WTC11 (cell line): ENCODE results near the gene GUCY1A2.

Experiments
- ATF6 ChIP-seq: sonication (generic); formaldehyde crosslinking; IDR thresholded peaks from 2 replicates; pipeline ENCODE4 v1.8.1; 2023; ENCODE audit warnings: mild to moderate bottlenecking, missing genetic modification reagents
- CTCF ChIP-seq: fragments of 200-600 bp; IDR thresholded peaks from 2 replicates; pipeline ENCODE4 v1.8.0; 2022; ENCODE audit warnings: antibody characterized with exemption
- FOXJ3 ChIP-seq: sonication (generic); formaldehyde crosslinking; IDR thresholded peaks from 2 replicates; pipeline ENCODE4 v1.9.0; 2021; ENCODE audit warnings: missing genetic modification reagents, mild to moderate bottlenecking, borderline replicate concordance
- MAX ChIP-seq: sonication (generic); formaldehyde crosslinking; IDR thresholded peaks from 2 replicates; pipeline ENCODE4 v1.8.0; 2022; ENCODE audit warnings: mild to moderate bottlenecking, missing genetic modification reagents
- NR3C1 ChIP-seq: sonication (generic); formaldehyde crosslinking; conservative IDR thresholded peaks from 2 replicates; pipeline ENCODE4 v1.8.1; 2023; ENCODE audit warnings: low read depth, mild to moderate bottlenecking, missing genetic modification reagents
- TCF7 ChIP-seq: sonication (generic); formaldehyde crosslinking; IDR thresholded peaks from 2 replicates; pipeline ENCODE4 v1.8.0; 2022; ENCODE audit warnings: mild to moderate bottlenecking, low read depth, missing genetic modification reagents, moderate library complexity
- TEAD1 ChIP-seq: sonication (generic); formaldehyde crosslinking; IDR thresholded peaks from 2 replicates; pipeline ENCODE4 v1.8.0; 2022; ENCODE audit warnings: mild to moderate bottlenecking, missing genetic modification reagents

GRCh38 chr11:107011977-107012376 is 6.3 kb downstream of the GUCY1A2 start:
- TF ChIP-seq ATF6 (CRISPR knock-in tag) (no peak), FOXJ3 (CRISPR knock-in tag) (no peak), CTCF (no peak), TEAD1 (CRISPR knock-in tag) (no peak), TCF7 (CRISPR knock-in tag) (no peak), MAX (CRISPR knock-in tag) (no peak), NR3C1 (CRISPR knock-in tag) (no peak)
